OCI-M2 (cell line): ENCODE results near the gene VHLL.

ENCODE experiments used
- DNase-seq: peaks from one replicate; lab custom pipeline; 2025; ENCODE audit not compliant: unreplicated experiment; lab: John Stamatoyannopoulos, UW

VHLL gene

DNA sequence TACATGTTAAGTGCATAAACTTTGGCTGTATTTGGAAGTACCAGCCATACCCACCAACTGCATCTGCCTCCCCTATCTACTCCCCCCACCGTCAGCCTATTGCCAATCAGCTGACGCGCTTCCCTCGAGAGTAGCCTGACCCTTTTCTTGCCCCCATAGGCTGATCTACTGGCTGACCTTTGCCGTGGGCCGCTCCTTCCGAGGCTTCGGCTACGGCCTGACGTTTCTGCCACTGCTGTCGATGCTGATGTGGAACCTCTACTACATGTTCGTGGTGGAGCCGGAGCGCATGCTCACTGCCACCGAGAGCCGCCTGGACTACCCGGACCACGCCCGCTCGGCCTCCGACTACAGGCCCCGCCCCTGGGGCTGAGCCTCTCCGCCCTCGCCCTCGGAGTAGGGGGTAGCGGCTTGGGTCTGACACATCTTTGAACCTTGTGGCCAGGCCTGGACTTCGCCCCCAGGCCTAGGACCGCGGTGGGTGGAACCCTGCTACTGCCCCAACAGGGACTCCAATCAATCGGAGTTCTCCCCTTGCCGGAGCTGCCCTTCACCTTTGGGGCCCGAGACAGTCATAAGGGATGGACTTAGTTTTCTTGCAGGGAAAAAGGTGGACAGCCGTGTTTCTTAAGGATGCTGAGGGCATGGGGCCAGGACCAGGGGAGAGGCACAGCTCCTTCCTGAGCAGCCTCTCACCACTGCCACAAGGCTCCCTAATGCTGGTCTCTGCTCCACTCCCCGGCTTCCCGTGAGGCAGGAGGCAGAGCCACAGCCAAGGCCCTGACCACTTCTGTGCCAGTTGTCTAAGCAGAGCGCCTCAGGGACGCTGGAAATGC is 7.7 kb downstream of the VHLL start:
- DNase-seq: no peak

DNA sequence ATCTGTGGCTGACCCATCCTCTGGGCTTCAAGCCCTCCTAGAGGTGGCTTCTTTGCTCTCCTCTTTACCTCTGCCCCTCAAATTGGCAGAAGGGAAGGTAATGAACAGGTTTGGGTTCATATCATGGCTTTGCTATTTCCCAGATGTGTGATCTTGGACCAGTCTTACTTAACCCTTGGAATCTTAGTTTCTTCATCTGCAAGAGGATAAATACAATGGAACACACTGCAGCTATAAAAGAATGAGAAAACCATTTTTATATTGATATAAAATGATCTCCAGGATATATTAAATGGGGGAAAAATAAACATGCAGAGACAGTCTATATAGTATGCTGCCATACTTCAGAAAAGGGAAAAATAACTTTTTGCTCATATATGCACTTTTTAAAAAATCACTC is 9.2 kb downstream of the VHLL start:
- DNase-seq: no peak

GRCh38 chr1:156286061-156286460 is 13.0 kb downstream of the VHLL start:
- DNase-seq: no peak

DNA sequence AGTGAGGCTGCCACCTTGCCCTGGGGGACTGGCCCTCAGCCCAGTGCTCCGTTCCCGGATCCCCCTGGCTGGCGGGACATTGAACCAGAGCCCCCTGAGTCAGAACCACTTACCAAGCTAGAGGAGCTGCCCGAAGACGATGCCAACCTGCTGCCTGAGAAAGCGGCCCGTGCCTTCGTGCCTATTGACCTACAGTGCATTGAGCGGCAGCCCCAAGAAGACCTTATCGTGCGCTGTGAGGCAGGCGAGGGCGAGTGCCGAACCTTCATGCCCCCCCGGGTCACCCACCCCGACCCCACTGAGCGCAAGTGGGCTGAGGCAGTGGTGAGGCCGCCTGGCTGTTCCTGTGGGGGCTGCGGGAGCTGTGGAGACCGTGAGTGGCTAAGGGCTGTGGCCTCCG is 13.7 kb downstream of the VHLL start:
- DNase-seq: no peak

DNA sequence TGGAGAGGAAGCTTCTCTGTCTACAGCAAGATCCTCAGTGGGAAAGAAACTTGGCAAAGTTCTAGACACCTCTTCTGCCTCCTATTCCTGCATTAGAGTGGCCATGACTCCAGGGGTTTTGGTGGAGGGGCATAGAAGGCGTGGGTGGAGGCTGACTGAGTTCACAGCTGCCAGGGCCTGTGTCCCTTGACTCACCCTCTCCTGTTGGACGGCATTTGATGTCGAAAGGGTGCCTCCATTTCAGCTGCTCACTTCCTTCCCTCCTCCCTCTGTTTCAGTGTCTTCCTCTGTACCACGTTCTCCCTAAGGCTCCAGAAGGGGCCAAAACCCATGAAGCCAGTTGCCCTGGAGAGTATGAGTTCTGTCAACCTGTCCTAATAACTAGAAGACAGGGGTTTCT is 14.3 kb downstream of the VHLL start:
- DNase-seq: no peak

DNA sequence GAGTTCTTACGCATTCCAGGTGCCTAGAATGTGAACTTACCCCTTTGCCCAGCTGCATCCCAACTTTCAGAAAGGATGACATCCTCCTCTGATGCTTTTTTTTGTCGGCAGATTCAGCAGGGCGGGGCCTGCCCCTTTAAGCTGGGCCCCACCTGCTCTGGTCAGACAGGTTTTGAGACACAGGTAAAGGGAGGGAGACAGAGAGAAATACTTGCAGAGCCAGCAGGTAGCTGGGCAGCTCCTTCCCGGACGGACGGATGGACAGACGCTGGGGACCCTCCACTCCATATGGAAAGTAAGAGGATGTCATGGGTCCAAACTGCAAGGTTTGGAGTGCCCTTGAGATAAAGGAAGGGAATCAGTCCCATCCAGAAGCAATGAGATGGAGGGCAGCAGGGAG is 15.0 kb downstream of the VHLL start, which contains the start of gene TMEM79:
Gene TMEM79 (plus strand): TSS at position 214 of the 400 bp plus-strand sequence. CDS start 902 bp downstream, outside the sequence.
- no peak for DNase-seq

GRCh38 chr1:156283521-156283920 is 15.6 kb downstream of the VHLL start:
- DNase-seq: no peak

- DNase-seq: peak; percentile 76
These were observed 16.5 kb downstream of the VHLL start, which contains the start of gene SMG5 for GRCh38 chr1:156282479-156283222. TSS of gene SMG5 (minus strand) at chr1:156282825. CDS start at chr1:156282680, 145 bp downstream.

DNA sequence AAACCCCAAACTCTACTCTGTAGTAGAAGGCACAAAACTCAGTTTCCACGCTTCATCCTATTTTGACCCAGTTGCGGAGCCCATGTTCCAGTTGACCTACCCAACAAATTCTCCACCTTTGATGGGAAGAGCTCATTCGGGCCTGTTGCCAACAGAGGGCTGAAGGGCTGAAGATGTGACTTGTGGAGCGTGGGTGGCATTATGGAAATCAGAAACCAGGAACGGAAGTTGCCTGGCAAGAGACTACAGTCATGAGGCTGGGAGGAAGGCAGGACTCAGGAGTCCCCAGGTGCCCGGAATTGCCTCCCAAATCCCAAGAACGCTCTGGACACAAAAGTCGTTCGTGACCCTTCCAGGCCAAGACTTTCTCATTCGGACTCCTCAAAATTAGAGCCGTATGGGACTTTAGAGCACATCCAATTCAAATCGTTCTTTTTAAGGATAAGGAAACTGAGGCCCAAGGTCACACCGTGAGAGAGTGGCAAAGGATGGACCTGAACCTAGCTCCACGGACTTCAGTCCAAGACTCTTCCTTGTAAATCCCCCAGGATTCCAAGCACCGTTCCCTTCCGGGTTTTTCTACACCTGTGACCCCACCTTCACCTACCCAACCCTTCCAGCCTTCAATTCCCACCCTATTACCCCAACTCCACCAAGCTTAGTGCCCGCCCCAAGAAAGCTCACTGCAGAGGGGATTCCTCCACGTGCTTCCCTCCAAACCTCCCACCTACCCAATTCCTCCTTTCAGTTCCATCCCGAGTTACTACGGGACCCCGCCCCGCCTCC is 17.2 kb downstream of the VHLL start:
- no peak for DNase-seq

DNA sequence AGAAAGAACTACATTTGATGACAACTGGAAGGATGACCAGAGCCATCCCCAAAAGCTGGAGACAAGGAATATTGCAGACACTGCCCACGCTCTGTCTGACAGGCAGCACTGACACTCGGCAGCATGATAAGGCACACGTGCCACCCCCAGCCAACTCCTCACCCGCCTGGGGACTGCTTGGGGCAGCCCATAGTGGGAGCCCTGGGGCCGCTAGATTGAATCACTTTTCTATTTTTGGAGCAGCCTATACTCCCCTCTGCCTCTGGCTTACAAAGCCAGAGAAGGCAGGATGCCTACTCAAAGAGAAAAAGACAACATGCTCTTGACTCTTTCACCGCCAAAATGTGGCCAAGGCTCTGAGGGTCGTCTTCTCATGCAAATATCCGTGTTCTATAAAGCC is 17.8 kb downstream of the VHLL start:
- peak; percentile 11 for DNase-seq

GRCh38 chr1:156279837-156280236 is 19.3 kb downstream of the VHLL start:
- DNase-seq: no peak

- DNase-seq: no peak
These were observed 22.1 kb downstream of the VHLL start for GRCh38 chr1:156276966-156277381.

- DNase-seq: no peak
These were observed 22.6 kb downstream of the VHLL start for GRCh38 chr1:156276532-156276931.

DNA sequence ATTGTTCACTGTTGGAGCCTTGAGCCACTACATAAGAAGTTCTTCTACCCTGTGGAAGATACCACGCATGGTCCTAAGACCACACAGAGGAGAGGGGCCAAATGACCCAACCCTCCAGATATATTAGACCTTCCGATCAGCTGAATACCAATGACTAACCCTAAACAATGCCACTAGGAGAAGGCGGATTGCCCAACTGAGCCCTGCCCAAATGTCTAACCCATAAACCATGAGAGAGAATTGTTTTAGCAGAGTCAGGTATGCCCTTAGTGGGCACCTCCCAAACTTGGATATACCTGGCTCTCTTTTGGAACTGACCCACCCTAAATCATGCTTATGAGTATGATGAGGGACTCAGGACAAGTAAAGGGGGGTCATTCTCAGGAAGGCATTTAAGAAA is 28.8 kb downstream of the VHLL start:
- DNase-seq: no peak

DNA sequence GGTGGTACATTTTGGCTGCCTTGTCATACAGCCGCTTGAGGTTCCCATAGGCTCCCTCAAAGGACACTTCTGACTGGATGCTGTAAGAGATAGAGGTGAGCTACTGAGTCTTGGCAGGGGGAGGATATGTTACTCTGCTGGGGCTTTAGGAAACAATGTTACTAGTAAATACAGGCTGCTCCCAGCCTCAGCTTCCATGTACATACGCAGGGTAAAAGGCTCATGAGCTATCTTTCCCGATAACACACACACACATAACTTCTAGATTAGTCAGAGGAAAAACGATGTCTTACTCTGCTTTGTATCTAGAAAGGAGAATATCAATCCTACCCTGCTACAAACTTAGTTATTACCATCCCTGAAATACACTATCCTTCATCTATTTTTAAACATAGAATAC is 30.8 kb downstream of the VHLL start:
- DNase-seq: no peak

DNA sequence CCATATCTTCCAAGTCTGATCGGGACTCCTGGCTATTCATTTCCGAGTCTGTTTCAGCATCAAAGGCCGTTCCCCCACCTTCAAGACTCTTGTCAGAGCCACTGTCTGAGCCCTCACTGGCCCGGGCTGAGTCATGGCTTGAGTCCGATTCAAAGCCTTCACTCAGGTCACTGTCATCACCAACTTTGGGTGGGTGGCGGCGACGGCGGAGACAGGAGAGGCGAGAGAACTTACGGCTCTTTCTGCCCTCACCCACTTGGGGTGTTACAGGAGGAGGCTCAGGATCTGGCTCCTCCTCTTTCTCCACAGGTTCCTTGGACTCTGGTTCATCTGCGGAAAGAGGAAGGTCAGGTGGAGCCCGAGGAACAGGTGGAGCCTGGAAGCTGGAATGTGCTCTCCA is 33.1 kb downstream of the VHLL start:
- no peak for DNase-seq

GRCh38 chr1:156263288-156263655 is 35.8 kb downstream of the VHLL start:
- DNase-seq: no peak

- no peak for DNase-seq
These were observed 36.4 kb downstream of the VHLL start for GRCh38 chr1:156262461-156263287.

- DNase-seq: no peak
These were observed 38.2 kb downstream of the VHLL start for GRCh38 chr1:156260896-156261295.

DNA sequence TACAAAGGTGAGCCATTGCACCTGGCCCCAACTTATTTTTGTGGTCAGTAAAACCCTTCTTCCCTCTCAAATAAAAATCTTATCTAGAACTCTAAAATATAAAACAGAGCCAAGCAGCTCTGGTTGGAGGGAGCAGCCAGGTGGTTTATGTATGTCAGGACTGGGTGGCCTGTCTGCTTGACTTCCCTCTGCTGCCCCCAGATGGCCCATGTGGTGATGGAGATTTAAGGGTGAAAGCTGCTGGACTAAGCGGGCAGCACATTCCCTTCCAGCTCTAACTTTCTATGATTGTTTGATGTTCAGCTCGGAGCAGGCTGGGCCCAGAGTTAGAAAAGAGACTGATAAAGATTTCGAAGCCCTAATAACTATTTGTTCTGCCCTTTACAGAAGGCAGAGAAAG is 39.3 kb downstream of the VHLL start:
- no peak for DNase-seq

DNA sequence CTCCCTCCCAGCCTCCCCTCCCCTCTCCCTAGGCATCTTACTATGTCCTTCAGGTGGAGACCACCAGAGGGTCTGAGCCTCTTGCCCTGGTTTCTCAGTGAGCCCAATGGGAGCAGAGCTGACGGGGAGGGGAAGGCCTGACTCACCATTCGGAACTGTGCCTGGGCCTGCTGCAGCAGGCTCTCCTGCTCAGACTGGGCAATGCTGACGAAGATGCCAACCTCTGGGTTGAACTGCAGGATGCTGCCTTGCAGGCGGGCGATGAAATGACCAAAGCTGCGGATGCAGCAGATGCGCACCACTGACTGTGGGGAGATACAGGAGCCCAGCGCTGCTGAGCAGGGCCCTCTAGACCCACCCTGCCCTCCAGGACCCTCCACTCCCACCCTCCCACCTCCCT is 40.2 kb downstream of the VHLL start:
- no peak for DNase-seq
